GM19467 (cell line): ENCODE results near the gene ATP6V0D1.
"Not testable (repeated sequence)": the region's sequence is repeated elsewhere in the genome, so short reads cannot be mapped to it uniquely, and the experiment has no call there.

Source experiments
- ATAC-seq: cut with Tn5 transposase; IDR thresholded peaks from one replicate; pipeline ENCODE4 v1.9.1; 2021; ENCODE audit warnings: mild to moderate bottlenecking, moderate library complexity; ENCODE audit not compliant: unreplicated experiment

Gene ATP6V0D1

DNA sequence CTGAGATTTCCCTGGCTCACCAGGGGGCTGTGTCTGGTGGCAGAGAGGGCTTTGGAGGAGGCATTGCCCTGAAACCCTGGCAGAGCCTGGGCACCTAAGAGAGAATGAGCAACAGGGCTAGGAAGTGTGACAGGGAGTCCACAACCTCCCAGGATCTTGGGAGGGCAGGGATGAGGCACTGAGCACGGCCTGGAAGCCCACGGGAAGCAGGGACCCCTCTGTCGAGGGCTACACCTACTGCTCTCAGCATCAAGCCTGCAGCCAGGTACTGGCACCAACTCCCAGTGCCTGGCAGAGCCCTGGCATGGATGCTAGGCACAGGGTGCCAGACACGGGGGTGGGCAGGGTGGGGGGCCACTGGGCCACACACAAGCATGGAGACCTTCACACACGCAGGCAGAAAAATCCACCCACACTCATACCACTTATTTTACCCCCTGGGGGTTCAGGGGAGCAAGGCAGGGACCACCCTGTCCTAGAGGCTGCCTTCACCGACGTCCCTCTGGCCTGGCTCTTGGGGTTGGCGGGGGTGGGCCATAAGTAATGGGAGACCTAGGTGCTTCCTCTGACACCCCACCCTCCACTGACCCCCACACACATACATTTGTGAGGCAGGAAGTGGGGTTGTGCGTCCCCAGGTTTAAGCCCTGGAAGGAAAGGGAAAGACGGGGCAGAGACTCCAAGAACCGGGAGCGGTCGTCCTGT is 51.0 kb downstream of the ATP6V0D1 start:
- no peak for ATAC-seq

DNA sequence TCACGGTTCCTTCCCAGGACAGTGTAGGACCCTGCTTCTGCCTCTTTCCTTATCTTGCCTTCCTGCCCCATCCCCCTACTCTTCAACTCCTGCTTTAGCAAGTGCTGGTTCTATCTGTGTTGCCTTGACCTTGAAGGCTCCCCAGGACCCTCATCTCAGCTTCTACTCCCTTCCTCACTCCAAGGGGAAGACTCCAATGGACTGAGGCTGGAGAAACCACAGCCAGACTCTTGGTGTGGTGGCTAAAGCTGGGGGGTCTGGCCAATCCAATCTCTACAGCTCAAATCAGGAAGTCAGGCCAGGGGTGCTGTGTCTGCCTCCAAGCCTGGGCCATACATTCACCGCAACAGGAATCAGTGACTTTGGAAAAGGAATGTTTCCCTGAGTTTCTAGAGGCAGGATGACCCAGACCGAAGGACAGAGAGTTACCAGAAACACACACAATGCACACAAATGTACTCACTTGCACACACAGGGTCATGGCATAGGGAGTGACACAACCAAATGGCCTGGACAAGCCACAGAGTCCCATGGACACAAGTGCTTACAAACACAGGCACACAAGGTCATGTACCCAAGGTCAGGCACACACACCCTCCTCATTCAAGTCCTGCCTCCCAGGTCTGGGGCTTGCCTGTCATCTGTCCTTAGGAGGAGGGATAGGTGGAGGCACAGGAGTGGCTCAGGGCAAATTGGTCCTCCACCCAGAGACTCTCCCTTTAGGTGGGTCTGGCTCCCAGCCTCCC is 51.7 kb downstream of the ATP6V0D1 start:
- no peak for ATAC-seq

DNA sequence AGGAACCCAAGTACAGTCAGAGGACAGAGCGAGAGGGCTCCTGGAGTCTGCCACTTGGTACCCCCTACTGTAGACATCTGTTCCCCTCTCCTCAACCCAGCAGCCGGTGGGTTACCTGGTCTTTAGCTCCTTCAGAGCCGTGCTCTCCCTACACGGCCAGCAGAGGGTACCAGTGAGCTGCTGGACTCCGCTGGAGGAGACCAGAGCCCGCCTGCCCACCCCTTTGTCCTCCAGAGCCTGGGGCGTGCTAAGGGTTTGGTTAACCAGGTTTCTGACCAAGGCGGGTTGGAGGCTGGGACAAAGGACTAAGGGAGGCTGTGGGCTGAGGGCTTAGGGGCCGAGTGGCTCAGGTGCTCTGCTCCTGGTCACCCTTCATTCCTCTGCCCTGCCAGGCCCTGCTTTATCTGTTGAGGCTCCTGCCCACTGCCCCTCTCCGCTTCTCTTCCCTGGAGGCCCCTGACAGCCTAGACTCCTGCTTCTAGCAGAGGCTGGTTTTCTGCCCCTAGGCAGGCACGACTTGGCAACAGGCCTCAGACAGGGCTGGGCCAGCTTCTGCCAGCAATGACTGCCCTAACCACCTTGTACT is 52.7 kb downstream of the ATP6V0D1 start:
- no peak for ATAC-seq

DNA sequence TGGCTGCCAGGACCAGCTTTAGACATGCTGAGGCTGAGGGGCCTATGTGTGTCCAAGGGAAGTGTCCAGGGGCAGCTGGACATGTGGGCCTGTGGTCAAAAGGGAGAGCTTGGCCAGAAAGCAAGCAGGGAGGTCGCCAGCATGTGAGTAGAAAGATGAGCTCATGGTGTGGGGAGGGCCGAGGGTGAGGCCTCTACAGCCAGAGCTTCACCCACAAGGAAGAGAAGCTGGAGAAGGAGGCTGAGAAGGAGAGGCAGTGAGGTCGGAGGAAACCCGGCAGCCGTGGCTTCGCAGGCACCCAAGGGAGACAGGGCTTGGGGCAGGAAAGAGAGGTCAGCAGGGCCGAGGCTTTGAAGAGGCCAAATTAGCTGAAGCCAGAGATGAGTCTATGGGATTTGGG is 54.0 kb downstream of the ATP6V0D1 start:
- ATAC-seq = no peak

DNA sequence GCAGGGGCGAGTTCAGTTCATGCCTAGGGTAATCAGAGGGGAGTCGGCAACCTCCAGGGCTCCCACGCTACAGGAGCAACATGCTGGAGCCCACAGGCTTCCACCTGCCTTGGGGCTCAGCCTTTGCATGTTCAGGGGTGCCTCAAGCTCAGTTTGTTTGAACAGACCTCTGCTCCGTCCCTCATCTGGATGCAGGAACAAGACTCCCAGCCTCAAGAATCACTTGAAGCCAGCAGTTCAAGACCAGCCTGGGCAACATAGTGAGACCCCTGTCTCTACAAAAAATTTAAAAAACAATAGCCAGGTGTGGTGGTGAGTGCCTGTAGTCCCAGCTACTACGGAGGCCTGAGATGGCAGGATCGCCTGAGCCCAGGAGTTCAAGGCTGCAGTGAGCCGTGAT is 54.9 kb downstream of the ATP6V0D1 start:
- no peak for ATAC-seq

DNA sequence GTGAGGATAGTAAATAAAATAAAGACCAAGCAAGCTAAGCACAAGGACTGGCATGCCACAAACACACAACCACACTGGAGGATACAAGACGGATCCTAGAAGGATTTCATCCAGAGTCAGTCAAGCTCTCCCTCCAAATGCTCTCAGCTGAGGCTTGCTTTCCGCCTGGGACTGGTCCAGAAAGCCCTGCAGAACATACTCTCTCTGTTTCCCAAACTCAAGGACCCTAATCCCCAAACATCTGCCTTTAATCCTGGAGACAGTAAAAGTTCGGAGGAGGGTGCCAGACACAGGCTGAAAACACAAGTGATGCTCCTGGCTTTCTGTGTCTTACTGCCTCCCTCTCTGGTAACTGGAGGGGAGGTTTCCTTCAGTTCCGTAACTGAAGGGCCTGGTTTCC is 55.4 kb downstream of the ATP6V0D1 start:
- ATAC-seq = no peak

DNA sequence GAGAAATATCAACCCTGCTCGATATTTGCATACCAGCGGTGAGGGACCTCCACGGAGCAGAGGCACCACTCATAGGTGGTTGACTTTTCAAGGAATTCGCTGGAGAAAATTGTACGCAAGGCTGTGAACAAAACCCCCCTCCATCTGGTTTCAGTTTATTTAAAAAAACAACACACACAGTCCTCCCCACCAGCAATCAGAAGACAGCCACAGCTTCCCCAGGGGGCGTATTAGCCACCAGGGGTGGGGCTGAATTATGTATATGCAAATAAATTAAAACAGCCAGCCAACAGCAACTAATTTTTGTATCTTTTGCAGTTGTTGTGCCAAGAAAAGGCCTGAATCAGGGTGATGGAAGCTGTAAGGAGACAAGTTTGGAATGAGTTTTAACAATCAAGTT is 55.9 kb downstream of the ATP6V0D1 start:
- no peak for ATAC-seq

DNA sequence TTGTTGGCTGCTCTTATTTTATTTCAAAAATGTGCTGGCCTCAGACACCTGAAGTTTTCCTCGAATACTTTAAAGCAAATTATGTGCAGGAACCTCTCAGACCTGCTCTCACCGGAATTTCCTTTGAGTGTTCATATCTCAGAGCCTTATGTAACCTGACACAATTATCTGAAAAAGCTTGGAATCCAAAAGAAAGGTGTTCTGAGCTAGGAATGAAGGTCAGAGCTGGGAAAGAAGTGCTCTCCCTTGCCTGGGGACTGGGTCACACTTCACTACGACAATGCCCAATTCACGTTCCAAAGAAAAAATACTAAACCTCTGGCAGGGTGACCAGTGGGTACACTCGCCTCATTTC is 56.7 kb downstream of the ATP6V0D1 start:
- no peak for ATAC-seq

DNA sequence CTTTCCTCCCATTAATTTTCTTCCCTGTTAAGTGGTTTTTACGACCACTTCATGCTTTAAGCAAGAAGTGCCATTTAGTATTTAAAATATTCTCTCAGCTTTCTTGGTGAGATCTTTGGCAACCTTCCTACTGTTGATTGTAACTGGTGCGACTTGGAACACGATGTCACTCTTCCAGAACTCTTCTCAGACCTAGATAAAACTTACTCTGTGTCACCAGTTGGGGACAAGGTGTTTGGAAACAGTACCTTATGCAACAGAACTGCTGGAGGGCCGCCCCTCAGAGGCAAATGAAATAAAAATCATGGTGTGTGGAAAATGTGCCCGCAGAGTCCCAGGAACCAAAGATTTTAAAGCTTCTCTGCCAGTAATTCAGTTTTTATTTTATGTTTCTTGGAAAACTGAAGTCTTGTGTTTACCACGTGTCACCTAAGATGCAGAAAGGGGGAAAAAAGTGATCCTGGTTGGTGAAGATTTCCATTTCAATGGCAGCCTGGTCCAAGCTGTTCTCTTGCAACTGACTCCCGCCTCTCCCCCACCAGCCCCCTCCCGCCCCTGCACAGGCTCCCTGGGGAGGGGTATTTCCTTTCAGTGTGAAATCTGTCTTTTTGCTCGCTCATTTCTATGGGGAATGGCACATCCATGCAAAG is 57.2 kb downstream of the ATP6V0D1 start:
- no peak for ATAC-seq

DNA sequence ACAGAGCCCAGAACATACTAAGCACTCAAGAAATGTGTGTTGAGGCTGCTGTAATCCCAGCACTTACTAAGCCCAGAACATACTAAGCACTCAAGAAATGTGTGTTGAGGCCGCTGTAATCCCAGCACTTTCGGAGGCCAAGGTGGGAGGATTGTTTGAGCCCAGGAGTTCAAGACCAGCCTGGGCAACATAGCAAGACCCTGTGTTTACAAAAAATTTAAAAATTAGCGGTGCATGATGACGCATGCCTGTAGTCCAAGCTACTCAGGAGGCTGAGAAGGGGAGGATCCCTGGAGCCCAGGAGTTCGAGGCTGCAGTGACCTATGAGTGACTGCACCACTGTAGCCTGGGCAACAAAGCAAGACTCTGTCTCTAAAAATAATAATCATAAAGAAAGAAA is 57.9 kb downstream of the ATP6V0D1 start:
- no peak for ATAC-seq

DNA sequence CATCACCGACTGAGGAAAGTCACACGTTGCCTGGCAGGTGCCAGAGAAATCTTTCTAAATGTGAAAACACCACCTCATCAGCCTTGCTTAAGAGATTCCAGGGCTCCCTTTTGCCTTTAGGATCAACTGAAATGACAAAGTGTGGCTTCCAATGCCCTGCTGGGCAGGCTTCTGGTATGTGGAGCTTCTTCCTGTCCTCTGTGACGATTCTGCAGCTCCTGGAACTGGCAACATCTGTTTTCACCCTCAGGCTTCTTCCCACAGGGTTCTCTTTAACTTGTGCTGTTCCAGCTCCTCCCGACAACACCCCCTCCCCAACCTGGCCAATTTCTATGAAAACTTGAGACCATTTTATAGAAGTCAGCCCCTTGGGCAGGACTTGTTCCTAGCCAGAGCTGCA is 59.9 kb downstream of the ATP6V0D1 start:
- no peak for ATAC-seq

DNA sequence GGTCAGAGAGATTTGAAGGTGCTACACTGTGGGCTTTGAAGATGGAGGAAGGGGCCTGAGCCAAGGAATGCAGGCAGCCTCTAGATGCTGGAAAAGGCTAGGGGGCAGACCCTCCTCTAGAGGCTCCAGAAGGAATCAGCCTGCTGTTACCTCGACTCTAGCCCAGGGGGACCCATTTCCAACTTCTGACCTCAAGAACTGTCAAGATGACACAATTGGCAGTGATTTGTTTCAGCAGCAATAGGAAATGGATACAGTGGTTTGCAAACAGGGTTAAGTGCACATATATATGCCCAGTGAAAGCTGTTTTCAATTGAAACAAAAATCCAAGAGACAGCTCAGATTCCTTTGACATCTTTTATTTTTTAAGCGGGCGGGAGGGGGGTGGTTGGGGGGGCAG is 61.0 kb downstream of the ATP6V0D1 start:
- ATAC-seq = no peak

DNA sequence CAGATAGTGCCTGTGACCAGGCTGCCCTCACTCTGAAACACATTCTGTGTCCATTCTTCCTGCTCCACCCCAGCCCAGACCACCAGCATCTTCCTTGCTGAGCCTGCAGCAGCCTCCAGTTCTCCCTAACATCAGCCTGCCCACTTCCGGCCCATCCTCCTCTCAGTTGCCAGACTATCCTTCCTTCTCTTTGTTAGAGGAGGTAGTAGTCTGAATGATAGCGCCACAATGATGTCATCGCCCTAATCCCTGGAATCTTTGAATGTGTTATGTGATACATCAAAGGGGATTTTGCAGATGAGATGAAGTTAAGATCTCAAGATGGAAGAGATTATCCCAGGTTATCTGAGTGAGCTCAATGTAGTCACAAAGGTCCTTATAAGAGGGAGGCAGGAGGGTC is 61.5 kb downstream of the ATP6V0D1 start:
- no peak for ATAC-seq

DNA sequence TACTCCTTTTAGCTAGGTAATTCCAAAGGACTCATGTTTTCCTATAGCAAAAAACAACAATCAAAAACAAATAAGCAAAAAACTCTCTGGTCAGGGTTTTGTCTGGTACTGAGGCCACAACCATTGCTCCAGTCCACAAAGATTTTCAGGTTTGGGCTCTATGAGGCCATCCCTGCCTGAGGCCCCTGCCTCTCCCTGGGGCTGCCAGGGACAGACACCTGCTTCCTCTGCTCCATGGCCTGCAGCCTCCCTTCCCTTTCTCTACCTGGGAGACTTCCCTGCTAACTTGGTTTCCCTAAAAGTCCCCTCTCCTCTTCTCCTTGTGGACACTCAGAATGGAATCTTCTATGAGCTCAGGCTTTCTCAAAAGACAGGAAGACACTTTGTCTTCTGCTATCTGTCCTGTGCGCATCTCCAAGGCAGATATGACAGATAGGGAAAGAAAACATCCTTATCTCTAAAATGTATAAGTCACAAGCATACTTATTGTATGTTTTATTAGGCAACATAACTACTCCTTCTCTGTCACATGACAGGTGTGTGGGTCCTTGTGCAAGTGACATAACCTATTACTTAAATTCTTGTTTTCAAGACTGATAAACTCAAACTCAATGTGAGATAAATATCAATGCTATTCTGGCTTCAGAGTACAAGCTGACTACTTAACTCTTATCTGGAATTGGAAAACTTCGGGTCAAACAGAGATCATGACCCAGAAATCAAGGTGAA is 63.5 kb downstream of the ATP6V0D1 start:
- no peak for ATAC-seq

DNA sequence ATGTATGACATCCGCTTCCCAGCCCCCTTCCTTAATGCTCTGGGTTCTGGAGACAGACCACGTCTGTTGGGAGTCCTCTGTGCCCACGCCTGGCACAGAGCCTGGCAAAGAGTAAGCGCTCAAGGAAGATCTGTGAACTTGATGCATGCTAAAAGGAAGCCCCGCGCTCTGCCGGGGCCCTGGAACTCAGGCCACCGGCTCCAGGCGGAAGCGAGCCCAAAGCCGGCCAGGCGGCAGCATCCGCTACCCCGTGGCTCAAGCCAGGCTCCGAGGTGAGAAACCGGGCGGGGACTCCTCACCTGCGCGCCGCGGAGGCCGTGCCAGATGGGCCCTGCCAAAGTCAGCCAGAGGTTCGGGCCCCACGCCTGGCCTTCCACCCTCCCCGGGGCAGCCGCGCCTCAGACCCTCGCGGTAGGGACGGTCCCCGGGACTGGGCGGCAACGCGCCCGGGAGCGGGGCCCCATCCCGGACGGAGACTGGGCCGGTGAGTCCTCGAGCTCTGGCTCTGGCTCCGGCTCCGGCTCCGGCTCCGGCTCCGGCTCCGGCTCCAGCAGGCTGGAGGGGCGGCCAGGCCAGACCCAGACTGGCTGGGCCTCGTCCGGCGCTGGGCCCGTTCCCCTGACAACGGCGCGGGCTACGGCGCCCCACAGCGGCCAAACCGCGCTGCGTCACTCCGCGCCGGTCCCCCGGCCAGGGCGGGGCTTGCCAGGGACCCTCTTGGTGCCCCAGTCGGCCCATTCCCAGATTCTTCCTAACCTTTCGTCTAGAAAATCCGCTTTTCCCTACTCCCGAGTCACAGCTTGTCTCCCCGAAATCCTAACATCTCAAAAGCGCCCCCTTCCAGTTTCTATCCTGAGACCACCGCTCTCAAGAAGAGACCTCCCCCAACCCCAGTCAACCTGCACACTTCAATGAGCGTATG is 64.8 kb downstream of the ATP6V0D1 start, which contains the start of gene ZDHHC1:
Gene ZDHHC1, minus strand, starts transcription at position 606 of the 922 bp plus-strand sequence. CDS start 8,702 bp downstream, outside the sequence.
- no peak for ATAC-seq

DNA sequence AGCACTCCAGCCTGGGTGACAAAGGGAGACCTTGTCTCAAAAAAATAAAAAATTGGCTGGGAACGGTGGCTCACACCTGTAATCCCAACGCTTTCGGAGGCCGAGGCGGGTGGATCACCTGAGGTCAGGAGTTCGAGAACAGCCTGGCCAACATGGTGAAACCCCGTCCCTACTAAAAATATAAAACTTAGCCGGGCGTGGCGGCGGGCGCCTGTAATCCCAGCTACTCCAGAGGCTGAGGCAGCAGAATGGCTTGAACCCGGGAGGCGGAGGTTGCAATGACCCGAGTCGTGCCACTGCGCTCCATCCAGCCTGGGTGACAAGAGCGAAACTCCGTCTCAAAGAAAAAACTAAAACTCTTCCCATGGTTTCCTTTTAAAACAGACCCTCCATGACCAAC is 65.5 kb downstream of the ATP6V0D1 start:
- ATAC-seq = not testable (repeated sequence)

DNA sequence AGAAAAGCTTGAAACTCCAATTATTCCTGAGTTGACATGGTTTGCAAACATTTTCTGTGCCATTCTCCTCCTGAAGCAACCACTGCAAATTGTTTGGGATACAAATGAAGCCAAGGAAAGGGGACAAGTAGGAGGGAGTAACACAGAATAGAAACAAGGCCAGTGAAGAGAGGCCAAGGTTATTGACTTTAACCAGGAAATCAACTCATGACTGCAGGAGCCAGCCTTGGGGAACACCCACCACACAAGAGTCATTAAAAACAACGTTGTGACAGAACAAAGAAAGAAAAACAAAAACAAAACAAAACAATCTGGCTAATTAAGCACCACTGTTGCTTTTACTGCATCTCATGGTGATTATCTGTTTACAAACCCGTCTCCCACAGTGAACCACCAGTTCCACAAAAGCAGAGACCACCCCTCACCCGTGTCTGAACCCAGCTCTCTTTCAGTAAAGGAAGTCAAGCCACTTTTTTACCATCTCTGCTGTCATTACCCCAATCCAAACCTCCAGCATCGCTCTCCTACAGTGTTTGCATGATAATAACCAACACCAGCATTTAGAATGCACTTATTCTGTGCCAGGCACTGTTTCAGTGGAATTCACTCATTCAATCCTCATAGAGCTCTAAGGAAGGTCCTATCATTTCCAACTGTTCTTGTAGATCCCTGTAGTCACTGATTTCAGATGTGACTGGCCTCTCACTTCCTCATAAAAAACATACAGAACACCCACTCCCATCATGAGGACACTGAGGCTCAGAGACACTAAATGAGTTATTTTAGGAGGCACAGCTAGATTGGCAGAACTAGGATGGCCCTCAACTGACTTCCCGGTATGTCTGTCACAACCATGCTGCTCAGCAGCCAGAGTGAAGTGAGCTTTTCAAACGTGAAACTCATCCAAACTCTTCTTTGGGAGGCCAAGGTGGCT is 66.7 kb downstream of the ATP6V0D1 start:
- no peak for ATAC-seq

DNA sequence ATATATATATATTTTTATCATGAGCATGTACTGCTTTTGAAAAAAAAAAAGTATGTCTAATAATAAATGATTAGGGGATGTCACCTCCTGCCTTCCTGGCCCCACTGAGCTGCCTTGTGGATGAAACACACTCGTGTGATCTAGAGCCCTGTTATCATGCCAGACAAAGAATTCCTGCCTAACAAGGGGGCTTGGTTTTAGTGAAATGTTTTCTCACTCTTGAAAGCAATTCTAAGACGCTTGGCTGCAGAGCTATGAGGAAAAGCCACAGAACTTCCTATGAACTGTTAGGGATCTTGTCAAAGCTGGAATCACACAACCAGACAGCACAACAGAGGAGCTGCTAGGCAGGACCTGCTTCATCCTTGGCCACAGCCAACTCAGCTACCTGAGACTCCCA is 68.7 kb downstream of the ATP6V0D1 start:
- ATAC-seq = no peak

DNA sequence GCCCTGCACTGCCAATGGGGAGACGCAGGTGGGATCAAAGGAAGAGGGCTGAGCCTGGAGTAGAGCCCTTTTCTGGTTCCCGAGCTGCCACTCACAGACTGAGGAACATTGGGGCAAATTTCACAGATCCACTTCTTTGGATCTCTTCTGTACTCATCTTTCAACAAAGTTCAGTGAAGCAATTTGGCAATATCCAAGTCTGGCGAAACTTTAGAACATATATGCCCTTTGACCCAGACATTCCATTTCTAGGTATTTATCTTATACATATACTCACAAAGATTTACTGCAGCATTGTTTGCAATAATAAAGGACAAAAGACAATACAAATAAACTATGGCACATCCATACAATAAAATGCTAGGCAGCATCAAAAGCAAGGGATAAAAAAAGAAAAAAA is 69.6 kb downstream of the ATP6V0D1 start:
- no peak for ATAC-seq
